SKM-1 (cell line): ENCODE measurements around the gene HSFX3.
"Not testable (repeated sequence)": the region's sequence is repeated elsewhere in the genome, so short reads cannot be mapped to it uniquely, and the experiment has no call there.

ENCODE experiments used
- DNase-seq: peaks from one replicate; lab custom pipeline; 2025; ENCODE audit not compliant: unreplicated experiment; lab: John Stamatoyannopoulos, UW

Gene HSFX3

GRCh38 chrX:149549701-149550100 is at the start of gene HSFX3:
HSFX3 (minus strand) TSS chrX:149549924; CDS start chrX:149549852, 72 bp downstream.
- DNase-seq = not testable (repeated sequence)

DNA sequence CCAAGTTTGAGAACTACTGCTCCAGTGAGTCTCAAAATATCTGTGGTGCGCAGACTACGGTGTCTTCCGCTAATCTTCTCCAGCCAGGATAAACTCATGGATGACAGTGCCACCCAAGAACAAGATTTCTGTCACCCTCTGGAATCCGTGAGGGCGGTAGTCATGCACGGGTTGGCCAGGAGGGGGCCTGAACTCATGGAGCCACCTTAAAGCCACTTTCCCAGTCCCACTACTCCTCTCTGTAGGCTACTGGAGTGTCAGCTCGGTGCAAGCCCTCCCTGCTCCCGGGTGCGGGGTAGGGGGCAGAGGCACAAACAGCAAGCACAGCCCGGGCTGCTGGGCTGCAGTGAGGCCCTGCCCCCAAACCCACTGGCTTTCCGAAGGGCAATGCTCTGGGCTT is 48.9 kb upstream of the HSFX3 start:
- not testable (repeated sequence) for DNase-seq

DNA sequence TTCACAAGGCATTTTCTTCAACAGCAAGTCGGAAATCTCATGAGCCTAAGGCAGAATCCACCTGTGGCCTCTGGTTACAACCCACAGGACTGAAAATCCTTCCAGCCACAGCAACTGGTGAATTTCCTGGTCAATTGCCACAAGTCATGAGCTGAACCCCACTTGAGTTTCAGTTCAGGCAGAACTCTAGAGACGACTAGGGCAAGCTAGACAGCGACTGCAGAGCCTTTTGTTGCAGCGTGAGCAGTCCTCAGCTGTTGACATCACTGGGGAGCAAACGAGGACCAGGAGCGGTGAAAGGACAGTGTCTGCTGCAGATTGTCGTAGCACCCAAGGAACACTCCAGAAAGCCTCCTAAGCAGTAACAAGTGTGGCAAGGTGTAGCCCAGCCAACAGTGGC is 46.2 kb upstream of the HSFX3 start:
- DNase-seq = not testable (repeated sequence)

DNA sequence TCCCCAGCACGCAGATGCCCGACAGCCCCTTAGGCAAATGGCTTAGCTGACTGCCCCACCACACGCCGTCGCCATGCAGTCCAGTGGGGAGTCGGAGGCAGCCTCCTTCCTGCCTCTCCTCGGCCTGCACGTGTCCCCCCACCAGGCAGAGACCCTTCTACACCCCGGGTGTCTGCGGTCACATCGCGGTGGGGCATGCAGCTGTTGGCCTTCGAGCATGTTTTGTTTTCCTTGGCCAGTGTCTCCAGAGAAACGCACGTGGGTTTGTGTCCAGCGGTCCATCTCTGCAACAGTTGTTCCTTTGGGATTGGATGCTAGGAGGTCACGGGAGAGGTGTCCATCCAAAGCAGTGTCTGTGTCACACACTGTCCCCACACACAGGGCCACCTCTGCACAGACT is 45.5 kb upstream of the HSFX3 start, which contains the start of gene HSFX2:
Gene HSFX2 (minus strand): TSS at position 101 of the 400 bp plus-strand sequence. CDS start 614 bp downstream, outside the sequence.
- DNase-seq = not testable (repeated sequence)

GRCh38 chrX:149590993-149591392 is 41.3 kb upstream of the HSFX3 start:
- DNase-seq = not testable (repeated sequence)

DNA sequence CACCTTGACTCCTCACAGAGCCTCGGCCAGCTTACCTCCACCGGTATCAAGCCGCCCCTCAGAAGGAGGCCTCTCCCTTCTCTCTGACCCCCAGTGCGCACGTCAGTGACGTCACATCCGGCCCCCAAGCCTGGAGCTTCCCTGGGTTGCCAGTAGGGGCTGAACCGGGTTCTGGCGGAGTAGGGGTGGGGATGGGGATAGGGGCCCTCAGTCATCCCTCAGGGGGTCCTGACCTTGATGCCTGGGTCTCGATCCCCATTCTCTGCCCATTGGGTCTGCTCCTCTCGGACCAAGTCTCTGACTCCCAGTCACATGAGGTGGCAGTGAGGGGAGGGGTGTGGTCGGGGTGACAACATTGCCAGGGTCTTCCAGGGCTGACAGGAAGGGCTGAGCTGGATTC is 37.6 kb upstream of the HSFX3 start, which contains the start of gene MAGEA9B:
Gene MAGEA9B (minus strand): TSS at position 101 of the 400 bp plus-strand sequence. CDS start 4,280 bp downstream, outside the sequence.
- DNase-seq = not testable (repeated sequence)

- not testable (repeated sequence) for DNase-seq
Measured at GRCh38 chrX:149585631-149586030, 35.9 kb upstream of the HSFX3 start.

DNA sequence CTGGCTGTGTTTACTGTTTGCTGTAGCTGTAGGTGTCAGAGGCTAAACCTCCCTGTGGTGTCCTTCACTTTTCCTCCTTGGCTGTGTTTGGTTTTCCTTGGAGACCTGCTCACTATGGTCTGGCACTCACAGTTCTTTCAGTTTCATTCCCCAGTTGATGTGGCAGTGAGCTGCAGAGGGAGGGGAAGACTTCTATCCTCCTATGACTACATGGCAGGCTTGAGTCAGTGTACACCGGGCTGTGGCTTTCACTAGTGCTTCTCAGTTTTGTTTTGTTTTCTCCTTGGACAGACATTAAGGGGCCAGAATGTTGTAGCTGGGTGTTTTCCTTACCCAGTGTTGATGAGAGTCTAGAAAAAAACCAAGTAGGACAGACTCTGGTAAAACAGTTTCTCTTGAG is 23.7 kb upstream of the HSFX3 start:
- DNase-seq = not testable (repeated sequence)

DNA sequence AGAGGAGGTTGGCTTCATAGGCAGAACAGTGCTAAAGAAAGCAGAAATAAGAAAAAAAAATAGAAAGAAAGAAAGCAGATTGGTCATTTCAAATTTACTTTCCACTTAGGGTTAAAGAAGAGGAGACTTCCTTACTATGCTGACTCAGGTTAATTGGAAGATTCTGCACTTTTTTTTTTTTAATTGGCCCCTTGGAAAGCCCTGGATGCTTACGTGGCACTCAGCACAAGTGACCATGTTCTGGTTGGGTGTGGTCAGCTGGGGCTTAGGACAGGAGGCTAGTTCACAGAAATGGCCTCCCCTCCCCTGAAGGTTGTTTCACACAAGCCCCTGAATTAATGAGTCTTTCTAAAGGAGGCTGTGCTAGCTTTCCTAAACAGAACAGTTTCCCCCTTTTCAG is 23.0 kb upstream of the HSFX3 start:
- DNase-seq = no peak

- no peak for DNase-seq
Measured at GRCh38 chrX:149571770-149572169, 22.0 kb upstream of the HSFX3 start.

GRCh38 chrX:149570668-149571067 is 20.9 kb upstream of the HSFX3 start:
- DNase-seq = peak; percentile 11

GRCh38 chrX:149569770-149570169 is 20.0 kb upstream of the HSFX3 start:
- DNase-seq = no peak

- no peak for DNase-seq
Measured at GRCh38 chrX:149568701-149569296, 19.1 kb upstream of the HSFX3 start.

DNA sequence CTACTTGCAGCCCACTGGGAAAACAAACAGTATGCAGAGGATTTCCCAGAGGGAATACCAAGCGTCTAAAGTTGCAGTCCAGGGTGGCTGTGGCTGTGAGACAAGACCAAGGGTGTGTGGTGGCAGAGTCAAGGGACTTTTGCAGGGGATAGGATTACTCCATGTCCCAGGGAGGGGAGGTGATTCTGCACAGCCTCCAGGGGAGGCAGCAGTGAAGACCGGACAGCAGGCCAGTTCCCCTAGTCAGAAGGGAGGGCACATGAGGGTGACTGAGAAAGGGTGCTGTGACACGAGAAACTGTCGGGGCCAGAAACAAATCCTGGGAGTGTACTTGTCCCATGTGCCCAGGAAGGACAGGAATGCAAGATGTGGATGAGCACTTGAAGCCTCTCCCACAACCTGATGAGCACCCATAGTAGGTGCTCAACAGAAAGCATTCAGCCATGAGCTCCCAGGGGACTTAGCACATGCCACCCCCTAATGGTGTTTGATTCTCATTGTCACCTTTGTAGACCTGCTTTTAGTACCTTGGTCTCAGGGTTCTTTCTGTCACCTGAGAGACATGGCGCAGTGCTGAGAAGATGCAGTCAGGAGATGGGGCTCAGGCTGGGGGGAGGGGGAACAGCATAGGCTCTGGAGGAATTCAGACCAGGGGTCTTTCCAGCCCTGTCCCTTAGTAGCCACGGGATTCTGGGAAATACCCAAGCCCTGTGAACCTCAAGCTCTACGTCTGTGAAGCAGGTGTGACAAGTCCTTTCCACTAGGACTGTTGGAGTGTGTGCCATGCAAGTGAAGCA is 18.1 kb upstream of the HSFX3 start:
- no peak for DNase-seq

GRCh38 chrX:149563359-149563758 is 13.6 kb upstream of the HSFX3 start:
- DNase-seq = no peak

DNA sequence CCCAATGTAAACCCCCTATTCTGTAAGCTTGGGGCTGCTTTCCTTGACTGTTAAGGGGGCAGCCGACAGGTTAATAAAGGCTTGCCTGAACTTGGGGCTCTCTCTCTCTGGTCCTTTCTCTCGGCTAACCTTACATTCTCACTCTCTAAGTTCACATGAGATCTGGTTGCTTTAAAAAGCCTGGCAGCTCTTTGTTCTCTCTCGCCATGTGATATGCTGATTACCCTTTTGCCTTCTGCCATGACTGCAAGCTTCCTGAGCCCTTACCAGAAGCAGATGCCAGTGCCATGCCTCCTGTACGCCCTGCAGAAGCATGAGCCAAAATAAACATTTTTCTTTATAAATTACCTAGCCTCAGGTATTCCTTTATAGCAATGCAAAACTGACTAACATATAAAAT is 5.5 kb upstream of the HSFX3 start:
- not testable (repeated sequence) for DNase-seq

DNA sequence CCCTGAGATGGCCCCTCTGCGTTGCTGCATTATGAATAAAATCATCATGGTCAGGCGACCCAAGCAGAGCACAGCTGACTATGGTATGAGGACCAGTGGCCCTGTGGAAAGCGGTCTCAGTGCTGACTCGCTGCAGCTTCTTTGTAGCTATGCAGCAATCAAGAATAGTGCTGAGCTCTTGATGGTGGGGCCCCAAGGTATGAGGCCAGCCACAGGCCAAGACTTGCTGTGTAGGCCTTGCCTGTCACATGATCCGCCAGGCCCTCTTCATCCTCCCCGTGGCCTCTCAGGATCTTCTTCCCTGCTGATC is 2.2 kb upstream of the HSFX3 start:
- DNase-seq = not testable (repeated sequence)

- DNase-seq = not testable (repeated sequence)
Measured at GRCh38 chrX:149551245-149551938, 1.7 kb upstream of the HSFX3 start.

- not testable (repeated sequence) for DNase-seq
Measured at GRCh38 chrX:149550454-149550853, 730 bp upstream of the HSFX3 start.

GRCh38 chrX:149547782-149548181 is 1.9 kb downstream of the HSFX3 start:
- not testable (repeated sequence) for DNase-seq

- DNase-seq = not testable (repeated sequence)
Measured at GRCh38 chrX:149546962-149547361, 2.8 kb downstream of the HSFX3 start.
